ENCODE measurements around the gene RHCE.

GRCh38 chr1:25458541-25459298 is 38.1 kb upstream of the RHCE start:
- TF ChIP-seq CTCF (IDR thresholded peaks at IDR 0.05; ENCODE audit: poor library complexity) (no peak), EZH2 (IDR thresholded peaks at IDR 0.05; ENCODE audit: borderline replicate concordance) (no peak)
